PC-9 (cell line): ENCODE data around the gene DPYSL3. TPM values are rescaled to one million over a fixed set of nuclear protein-coding genes. Genes with fewer than 3 reads are reported as not detected.

Source experiments
- BruUV-seq: library from RNA; stranded (reverse); fragments of 400-500 nt; replicated peaks from 2 replicates; lab custom pipeline; 2021; lab: Mats Ljungman, UMichigan
- CTCF ChIA-PET: fragments of 300-600 bp; sonication (Branson Sonifier 250); formaldehyde crosslinking; loops from one replicate; lab custom pipeline; 2022; ENCODE audit warnings: antibody characterized with exemption; lab: Charles Lee
- POLR2A ChIA-PET: fragments of 300-600 bp; sonication (Branson Sonifier 250); formaldehyde crosslinking; loops from one replicate; lab custom pipeline; 2022; ENCODE audit warnings: antibody characterized with exemption; ENCODE audit not compliant: unreplicated experiment; lab: Charles Lee
- DNase-seq, 2 experiments: peaks; one replicate each; pipeline versions ENCODE4 v3.0.0 to v3.0.0-alpha.2; 2015 to 2022; ENCODE audit warnings: mixed read lengths in 1 of 2
- H2AFZ ChIP-seq: fragments of 200-600 bp; sonication (generic); 2 replicates; pipeline ENCODE4 v1.8.1; 2017; ENCODE audit warnings: antibody characterized with exemption
- H3F3A ChIP-seq: fragments of 200-600 bp; sonication (generic); 2 replicates; pipeline ENCODE4 v1.8.1; 2017; ENCODE audit warnings: antibody characterized with exemption, mild to moderate bottlenecking, low read depth; ENCODE audit not compliant: insufficient read depth
- H3K27ac ChIP-seq: fragments of 200-600 bp; sonication (generic); 2 replicates; pipeline ENCODE4 v1.6.1; 2016; ENCODE audit warnings: mixed run types
- H3K27me3 ChIP-seq: fragments of 200-600 bp; sonication (generic); 2 replicates; pipeline ENCODE4 v1.6.1; 2016; ENCODE audit warnings: low read depth, mixed run types; ENCODE audit not compliant: insufficient read depth
- H3K36me3 ChIP-seq: fragments of 200-600 bp; sonication (generic); 2 replicates; pipeline ENCODE4 v1.6.1; 2016; ENCODE audit warnings: low read depth, mixed run types
- H3K4me1 ChIP-seq: fragments of 200-600 bp; sonication (generic); replicated peaks from 2 replicates; pipeline ENCODE4 v1.6.1; 2016; ENCODE audit warnings: mixed run types; ENCODE audit not compliant: insufficient read depth
- H3K4me2 ChIP-seq: fragments of 200-600 bp; sonication (generic); 2 replicates; pipeline ENCODE4 v1.6.1; 2017; ENCODE audit warnings: mixed run types
- H3K4me3 ChIP-seq: fragments of 200-600 bp; sonication (generic); 2 replicates; pipeline ENCODE4 v1.6.1; 2016; ENCODE audit warnings: mixed run types
- H3K79me2 ChIP-seq: fragments of 200-600 bp; sonication (generic); 2 replicates; pipeline ENCODE4 v1.6.1; 2017; ENCODE audit warnings: low read depth, mixed run types
- H3K9me2 ChIP-seq: fragments of 200-600 bp; sonication (generic); 2 replicates; pipeline ENCODE4 v1.8.1; 2017; ENCODE audit warnings: mild to moderate bottlenecking; ENCODE audit not compliant: insufficient read depth
- H3K9me3 ChIP-seq: fragments of 200-600 bp; sonication (generic); 2 replicates; pipeline ENCODE4 v1.8.1; 2016; ENCODE audit warnings: low read depth; ENCODE audit not compliant: insufficient read depth
- H4K20me1 ChIP-seq: fragments of 200-600 bp; sonication (generic); 2 replicates; pipeline ENCODE4 v1.8.1; 2017; ENCODE audit not compliant: insufficient read depth
- EZH2 ChIP-seq: fragments of 200-600 bp; sonication (generic); IDR thresholded peaks from 2 replicates; pipeline ENCODE4 v1.8.0; 2017; ENCODE audit warnings: antibody characterized with exemption, low read depth
- intact Hi-C: fragments of 100-400 bp; cut with micrococcal nuclease; formaldehyde crosslinking; loops from one replicate; pipeline ENCODE4 v1.10.0; 2022; ENCODE audit not compliant: unreplicated experiment
- total RNA-seq: library from RNA; stranded (reverse); gene quantifications from 2 replicates; pipeline ENCODE4 v1.2.3, GENCODE V29; 2021
- TF ChIP-seq, protein P1 (sequence below): fragments of 200-600 bp; sonication (generic); conservative IDR thresholded peaks from 2 replicates; pipeline ENCODE4 v1.6.1; 2017; ENCODE audit warnings: mixed run types, antibody characterized with exemption, mild to moderate bottlenecking, moderate library complexity

Gene DPYSL3
- total RNA-seq, 1 experiment from 2014 or later: 1.3 TPM

DNA sequence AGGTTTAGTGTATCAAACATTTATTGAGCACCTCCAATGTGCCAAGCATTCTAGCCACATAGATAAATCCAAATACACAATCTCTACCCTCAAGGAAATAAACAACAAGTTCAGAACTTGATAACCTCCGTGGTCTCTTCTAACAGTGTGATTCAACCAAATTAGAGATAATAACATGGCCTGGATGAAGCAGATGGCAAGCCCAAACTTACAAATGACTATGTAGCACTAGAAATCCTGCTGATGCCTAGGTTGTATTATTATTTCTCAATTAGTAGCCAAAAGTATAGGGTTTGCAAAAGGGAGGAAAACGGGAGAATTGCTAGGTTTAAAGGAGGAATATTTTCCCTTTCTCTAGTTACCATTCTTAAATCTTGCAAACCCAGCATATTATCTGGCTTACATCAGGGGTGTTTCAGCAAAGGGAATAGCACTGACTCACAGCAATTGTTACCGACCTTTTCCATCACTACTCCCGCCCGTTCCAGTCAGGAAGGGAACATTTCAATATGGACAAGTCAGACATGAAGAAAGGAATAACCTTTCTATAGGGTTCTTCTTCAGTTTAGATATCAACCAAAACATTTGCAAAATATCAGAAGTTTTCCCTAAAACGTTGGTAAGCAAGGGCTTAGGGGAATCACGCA, 2.3 kb downstream of the DPYSL3 start:
- Histone ChIP-seq H3K79me2 (no peaks in the 10 kb centered on the region), H3K9me2 (no peaks in the 10 kb centered on the region), H3K27me3 (peaks cover 53% of the 10 kb centered on the region), H3K4me1 (no peaks in the 10 kb centered on the region), H3K4me2 (no peak overlapping the region), H4K20me1 (no peaks in the 10 kb centered on the region), H3F3A (no peaks in the 10 kb centered on the region), H2AFZ (no peak overlapping the region), H3K36me3 (no peaks in the 10 kb centered on the region), H3K27ac (no peak overlapping the region), H3K4me3 (no peak overlapping the region), H3K9me3 (no peaks in the 10 kb centered on the region)
- intact Hi-C loops: no loop called here
- CTCF ChIA-PET: no interaction called here
- TF ChIP-seq, protein P1, sequence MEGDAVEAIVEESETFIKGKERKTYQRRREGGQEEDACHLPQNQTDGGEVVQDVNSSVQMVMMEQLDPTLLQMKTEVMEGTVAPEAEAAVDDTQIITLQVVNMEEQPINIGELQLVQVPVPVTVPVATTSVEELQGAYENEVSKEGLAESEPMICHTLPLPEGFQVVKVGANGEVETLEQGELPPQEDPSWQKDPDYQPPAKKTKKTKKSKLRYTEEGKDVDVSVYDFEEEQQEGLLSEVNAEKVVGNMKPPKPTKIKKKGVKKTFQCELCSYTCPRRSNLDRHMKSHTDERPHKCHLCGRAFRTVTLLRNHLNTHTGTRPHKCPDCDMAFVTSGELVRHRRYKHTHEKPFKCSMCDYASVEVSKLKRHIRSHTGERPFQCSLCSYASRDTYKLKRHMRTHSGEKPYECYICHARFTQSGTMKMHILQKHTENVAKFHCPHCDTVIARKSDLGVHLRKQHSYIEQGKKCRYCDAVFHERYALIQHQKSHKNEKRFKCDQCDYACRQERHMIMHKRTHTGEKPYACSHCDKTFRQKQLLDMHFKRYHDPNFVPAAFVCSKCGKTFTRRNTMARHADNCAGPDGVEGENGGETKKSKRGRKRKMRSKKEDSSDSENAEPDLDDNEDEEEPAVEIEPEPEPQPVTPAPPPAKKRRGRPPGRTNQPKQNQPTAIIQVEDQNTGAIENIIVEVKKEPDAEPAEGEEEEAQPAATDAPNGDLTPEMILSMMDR: no peak
- TF ChIP-seq EZH2: no peak
- no TSS peak for BruUV-seq
- DNase-seq: no peak
- POLR2A ChIA-PET: no interaction called here

DNA sequence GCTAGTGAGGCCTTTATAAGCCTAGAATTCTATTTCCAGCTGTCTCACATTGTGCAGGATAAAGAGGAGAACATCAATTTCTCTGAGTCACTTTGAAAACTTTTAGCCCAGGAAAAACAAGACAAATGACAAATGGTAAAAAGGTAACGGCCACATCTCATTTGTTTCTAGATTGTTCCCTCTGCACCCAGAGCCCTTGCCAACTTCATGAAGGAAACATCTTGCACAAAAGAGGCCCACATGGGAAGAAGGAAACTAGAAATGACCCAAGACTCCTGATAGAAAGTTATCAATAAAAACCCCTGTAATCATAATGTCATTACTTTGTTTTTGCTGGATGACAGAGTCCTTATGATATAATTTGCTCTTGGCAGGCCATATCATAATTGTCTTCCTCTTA, 5.3 kb downstream of the DPYSL3 start:
- ChIA-PET POLR2A (no interaction called here), CTCF (no interaction called here)
- H3K36me3 ChIP-seq: no peaks in the 10 kb centered on the region
- no peak overlapping the region for H3K4me2 ChIP-seq
- intact Hi-C loops: no loop called here
- TF ChIP-seq, protein P1: no peak
- no peak for TF ChIP-seq EZH2
- no peak overlapping the region for H3K27ac ChIP-seq
- no peak overlapping the region for H3K4me3 ChIP-seq
- H3K79me2 ChIP-seq: no peaks in the 10 kb centered on the region
- no peak for DNase-seq
- H3K9me3 ChIP-seq: no peaks in the 10 kb centered on the region
- BruUV-seq: no TSS peak
- no peaks in the 10 kb centered on the region for H3K4me1 ChIP-seq
- H2AFZ ChIP-seq: no peak overlapping the region
- no peaks in the 10 kb centered on the region for H4K20me1 ChIP-seq
- peaks cover 33% of the 10 kb centered on the region for H3K27me3 ChIP-seq
- no peaks in the 10 kb centered on the region for H3F3A ChIP-seq
- H3K9me2 ChIP-seq: no peaks in the 10 kb centered on the region

DNA sequence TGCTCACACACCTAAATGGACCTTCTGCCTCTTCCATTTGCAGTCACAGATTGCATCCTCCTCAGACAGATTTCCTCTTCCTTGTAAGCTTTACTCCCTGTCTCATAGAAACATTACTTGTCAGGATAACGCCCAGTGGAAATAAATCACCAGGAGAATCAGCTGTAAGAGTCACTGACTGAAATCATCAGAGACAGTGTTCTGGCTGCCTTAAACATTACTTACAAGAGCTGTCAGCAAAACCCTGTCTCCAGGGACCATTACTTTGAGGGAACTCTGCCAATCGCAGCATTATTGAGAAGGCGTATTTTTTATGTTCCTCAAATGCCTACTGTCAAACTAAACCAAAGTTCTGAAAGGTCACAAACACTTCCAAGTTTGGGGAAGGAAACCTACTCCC, 5.9 kb downstream of the DPYSL3 start:
- Histone ChIP-seq H3K79me2 (no peaks in the 10 kb centered on the region), H3K4me3 (no peak overlapping the region), H3K4me2 (no peak overlapping the region), H3F3A (no peaks in the 10 kb centered on the region), H2AFZ (no peak overlapping the region), H3K27ac (no peak overlapping the region), H3K4me1 (no peaks in the 10 kb centered on the region), H3K36me3 (no peaks in the 10 kb centered on the region), H3K9me2 (no peaks in the 10 kb centered on the region), H4K20me1 (no peaks in the 10 kb centered on the region), H3K9me3 (no peaks in the 10 kb centered on the region), H3K27me3 (peaks cover 31% of the 10 kb centered on the region)
- ChIA-PET POLR2A (no interaction called here), CTCF (no interaction called here)
- BruUV-seq: no TSS peak
- intact Hi-C loops: no loop called here
- no peak for DNase-seq
- TF ChIP-seq, protein P1: no peak
- TF ChIP-seq EZH2: no peak
